ENCODE data around the gene POLD3.

GRCh38 chr11:74680035-74680671 is 87.8 kb downstream of the POLD3 start:
- TF ChIP-seq CTCF (IDR thresholded peaks at IDR 0.05) (no peak), POLR2AphosphoS5 (IDR thresholded peaks at IDR 0.05) (no peak)

Data from sigmoid colon (tissue), 4 donors.